Stimulated activated naive CD4-positive, alpha-beta T cell treated with Interleukin-2 at 50 U/mL for 16 hours (primary cell): ENCODE data around the gene AATF.

Source experiments
- DNase-seq: peaks from one replicate; lab custom pipeline; 2025; lab: John Stamatoyannopoulos, UW

The AATF gene

GRCh38 chr17:37081287-37081686 lies 132.5 kb downstream of the AATF start:
- no peak for DNase-seq

GRCh38 chr17:37082311-37082860 lies 133.6 kb downstream of the AATF start:
- no peak for DNase-seq

DNA sequence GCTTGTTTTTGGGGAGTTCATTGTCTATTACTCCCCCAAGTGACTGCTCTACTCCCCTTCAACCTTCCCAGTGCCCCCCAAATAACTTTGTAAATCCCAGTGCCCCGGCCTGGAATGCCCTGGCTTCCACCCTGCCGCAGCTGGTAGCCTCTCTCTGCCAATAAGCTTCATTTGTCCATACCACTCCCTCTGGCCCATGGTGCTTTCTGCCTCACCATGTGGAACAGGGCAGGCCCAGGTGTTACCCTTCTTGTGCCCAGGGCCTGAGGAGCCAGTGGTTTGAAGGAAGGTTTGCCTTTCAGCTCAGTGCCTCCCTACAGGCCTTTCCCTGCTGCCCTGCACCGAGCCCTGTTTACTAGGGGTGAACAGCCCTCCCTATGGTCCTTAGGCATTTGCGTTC lies 134.2 kb downstream of the AATF start:
- no peak for DNase-seq

DNA sequence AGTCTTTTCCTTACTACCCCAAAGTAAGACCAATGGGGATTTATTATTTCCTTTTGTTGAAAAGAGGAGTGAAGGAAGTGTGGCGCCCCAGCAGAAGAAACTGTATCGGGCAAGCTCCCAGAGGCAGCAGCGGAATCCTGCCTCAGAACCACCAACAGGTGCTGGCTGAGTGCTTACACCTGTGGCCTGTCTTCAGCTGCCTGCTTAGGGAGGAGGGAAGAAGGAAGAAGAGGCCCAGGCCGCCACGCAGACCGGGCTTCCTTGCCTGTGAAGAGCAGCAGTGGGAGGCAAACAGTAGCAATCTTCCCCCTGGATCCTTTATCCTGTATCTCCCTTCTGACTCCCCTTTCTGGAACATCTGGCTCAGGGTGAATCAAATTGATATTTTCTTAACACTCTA lies 134.7 kb downstream of the AATF start:
- DNase-seq: no peak

DNA sequence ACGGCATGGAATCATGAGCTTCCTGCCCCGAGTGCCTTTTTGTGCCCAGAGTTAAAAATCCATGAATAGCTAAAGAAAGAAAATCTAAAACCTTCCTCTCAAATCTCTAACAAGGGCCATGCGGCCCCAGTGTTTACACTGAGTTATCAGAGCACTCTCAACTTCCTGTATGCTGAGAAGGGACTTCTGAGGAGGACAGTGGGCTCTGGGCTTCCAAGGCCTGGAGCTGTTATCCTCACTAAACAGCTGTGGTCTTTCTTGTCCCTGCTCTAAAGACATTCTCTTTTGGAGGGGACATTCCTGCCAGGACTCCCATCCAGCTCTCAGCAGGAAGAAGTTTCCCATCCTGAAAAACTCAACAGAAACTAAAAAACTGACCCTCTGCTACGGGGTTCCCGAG lies 135.6 kb downstream of the AATF start:
- no peak for DNase-seq

- DNase-seq: no peak
These were observed 137.6 kb downstream of the AATF start for GRCh38 chr17:37086334-37086733.

GRCh38 chr17:37086948-37087347 lies 138.2 kb downstream of the AATF start:
- no peak for DNase-seq

DNA sequence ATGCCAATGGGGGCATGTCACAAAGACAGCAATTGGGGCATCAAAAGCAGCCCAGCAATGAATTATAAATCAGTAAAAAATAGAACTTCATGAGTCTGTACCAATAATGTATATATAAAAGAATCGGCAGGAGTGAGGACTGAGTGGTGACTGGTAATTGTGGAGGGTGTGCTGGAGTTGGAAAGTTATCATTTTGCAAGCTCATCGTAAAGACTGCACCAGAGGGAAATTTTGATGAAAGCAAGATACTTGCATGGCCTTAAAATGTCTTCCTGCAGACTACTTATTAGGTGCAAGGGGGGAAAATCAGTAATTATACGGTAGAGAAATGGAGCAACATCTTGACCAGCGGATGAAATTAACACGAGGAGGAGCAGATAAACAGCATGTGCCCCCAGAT lies 138.9 kb downstream of the AATF start:
- no peak for DNase-seq

- DNase-seq: no peak
These were observed 139.7 kb downstream of the AATF start for GRCh38 chr17:37088459-37088858.

- DNase-seq: no peak
These were observed 140.2 kb downstream of the AATF start for GRCh38 chr17:37088913-37089312.

DNA sequence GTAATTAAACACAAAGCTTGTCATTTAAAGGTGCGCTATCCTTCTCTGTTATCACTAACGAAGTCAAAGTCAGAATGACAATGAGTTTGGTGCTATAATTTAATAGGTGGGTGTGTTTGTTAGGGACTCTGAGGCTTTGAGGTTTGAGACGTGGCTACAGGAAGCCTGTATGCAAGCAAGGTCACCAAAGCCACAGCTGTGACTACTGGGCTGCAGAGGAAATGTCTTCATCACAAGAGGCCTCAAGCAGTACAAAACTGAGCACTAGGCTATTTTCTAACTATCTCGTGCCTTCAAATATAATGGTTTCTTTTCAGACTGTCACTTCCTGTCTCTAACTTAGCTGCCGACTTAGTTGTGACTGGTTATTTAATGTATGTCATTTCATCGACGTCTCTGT lies 141.2 kb downstream of the AATF start:
- DNase-seq: peak; percentile 23

DNA sequence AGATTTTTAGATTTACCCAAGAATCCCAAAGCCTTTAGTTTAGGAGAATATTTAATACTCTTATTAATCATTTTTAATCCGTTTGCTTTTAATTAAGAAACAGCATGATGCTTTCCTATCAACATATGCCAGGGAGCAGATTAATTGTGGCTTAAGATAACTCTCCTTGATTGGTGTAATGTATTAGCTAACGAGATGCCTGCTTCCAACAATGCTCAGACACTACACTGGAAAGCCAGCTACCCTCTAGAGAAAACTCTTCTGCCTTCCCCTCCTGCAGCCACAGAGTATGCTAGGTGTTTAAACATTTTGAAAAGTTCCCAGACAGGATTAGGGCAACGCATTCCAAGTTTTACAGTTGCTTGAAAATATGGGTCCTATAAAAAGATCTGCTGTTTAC lies 142.2 kb downstream of the AATF start:
- DNase-seq: no peak

- no peak for DNase-seq
These were observed 143.3 kb downstream of the AATF start for GRCh38 chr17:37092071-37092470.

- DNase-seq: no peak
These were observed 143.9 kb downstream of the AATF start for GRCh38 chr17:37092701-37093100.

DNA sequence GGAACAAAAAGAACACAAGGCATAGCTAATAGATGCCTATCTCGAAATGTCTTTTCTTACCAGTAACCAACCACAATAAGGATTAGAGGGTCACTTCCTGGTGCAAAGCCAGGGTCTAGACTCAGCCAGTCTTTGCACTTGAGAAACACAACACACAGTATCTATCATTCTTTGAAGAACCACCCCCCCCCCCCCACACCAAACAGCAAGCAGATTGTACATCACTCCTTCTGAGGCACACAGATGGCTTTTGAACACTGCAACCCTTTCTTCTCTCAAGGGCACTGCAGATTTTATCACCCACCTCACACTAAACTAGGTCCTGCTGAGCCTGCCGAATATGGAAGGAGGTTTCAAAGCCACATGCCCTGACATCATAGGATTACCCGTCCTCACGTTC lies 145.6 kb downstream of the AATF start:
- DNase-seq: no peak

- DNase-seq: no peak
These were observed 147.3 kb downstream of the AATF start for GRCh38 chr17:37096071-37096470.

DNA sequence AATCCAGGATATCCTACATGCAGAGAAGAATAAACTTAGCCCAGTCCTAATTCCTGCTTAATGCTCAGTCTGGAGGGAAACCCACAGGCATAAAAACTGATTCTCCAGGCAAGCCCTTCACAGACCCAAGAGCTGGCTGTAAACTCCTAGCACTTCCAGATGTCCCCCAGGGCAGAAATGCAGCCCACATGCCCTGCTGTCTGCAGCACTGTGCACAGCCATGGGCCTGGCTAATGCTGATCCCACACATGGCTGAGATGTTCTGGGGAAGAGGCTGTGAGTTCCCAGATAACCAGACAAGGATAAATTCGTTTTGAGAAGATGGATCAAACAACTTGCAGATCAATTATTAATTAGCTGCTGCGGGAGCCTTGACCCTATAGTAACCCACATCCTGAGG lies 148.4 kb downstream of the AATF start:
- DNase-seq: no peak

- DNase-seq: no peak
These were observed 149.4 kb downstream of the AATF start for GRCh38 chr17:37098152-37098551.

- no peak for DNase-seq
These were observed 150.3 kb downstream of the AATF start for GRCh38 chr17:37098910-37099664.

DNA sequence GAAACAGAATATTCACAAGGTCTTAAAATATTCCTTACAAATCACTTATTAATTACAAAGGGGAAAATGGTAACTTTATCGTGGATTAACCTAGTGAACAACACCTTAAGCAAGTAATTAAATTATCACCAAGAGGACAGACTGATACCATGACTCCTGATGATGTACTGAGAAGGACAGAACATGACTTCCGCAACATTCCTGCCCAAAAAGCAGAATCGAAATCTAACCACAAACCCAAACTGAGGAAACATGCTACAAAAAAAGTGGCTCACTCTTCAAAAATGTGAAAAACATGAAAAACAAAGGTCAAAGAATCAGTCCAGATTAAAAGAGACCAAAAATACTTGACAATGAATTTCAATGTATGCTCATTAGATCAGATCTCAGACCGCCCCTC lies 151.5 kb downstream of the AATF start:
- no peak for DNase-seq

- no peak for DNase-seq
These were observed 152.6 kb downstream of the AATF start for GRCh38 chr17:37101306-37101705.

- DNase-seq: no peak
These were observed 154.5 kb downstream of the AATF start for GRCh38 chr17:37103231-37103630.

DNA sequence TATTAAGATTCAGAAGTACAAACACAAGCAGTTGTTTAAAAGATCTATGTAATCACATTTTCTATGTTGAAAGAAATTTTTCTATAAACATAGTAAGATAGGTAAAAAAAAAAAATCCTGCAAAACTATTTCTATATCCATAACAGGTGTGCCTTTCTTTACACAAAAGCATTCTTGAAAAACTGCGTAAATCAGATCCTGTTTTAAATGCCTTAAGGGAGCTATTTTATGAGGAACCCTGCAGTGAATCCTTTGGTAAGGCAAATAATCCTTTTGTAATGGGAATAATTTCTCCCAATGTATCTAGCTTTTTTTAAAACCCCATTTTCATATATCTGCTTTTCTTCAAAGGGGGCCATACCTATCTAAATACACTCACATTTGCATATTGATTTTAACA lies 157.3 kb downstream of the AATF start:
- DNase-seq: no peak
